Spleen (tissue), 11 donors: Measurements from ENCODE around the gene TKFC. TPM values are rescaled to one million over a fixed set of nuclear protein-coding genes. Genes with fewer than 3 reads are reported as not detected.

ENCODE experiments used
- DNase-seq: peaks from one replicate; pipeline ENCODE4 v3.0.0-alpha.2; 2020
- H3K27ac ChIP-seq, 8 donors: fragments of 200-600 bp; sonication (generic) in 7 of 8; 1 replicate in 4 of 8; 2 replicates in 4 of 8; pipeline versions ENCODE4 v1.5.0 to v1.8.0; 2016 to 2021; ENCODE audit warnings: inconsistent platforms in 4 of 8, mild to moderate bottlenecking in 4 of 8, moderate library complexity in 1 of 8
- H3K27me3 ChIP-seq, 7 donors: fragments of 200-600 bp; sonication (generic) in 6 of 7; replicated peaks in 1 of 7; 1 replicate in 4 of 7; 2 replicates in 3 of 7; pipeline versions ENCODE4 v1.5.0 to v1.8.0; 2016 to 2021; ENCODE audit warnings: inconsistent platforms in 3 of 7, mild to moderate bottlenecking in 1 of 7
- H3K36me3 ChIP-seq, 6 donors: fragments of 200-600 bp; sonication (generic) in 5 of 6; 1 replicate in 4 of 6; 2 replicates in 2 of 6; pipeline versions ENCODE4 v1.5.0 to v1.8.0; 2016 to 2021; ENCODE audit warnings: inconsistent platforms in 2 of 6
- H3K4me1 ChIP-seq, 6 donors: fragments of 200-600 bp; sonication (generic) in 5 of 6; 1 replicate in 3 of 6; 2 replicates in 3 of 6; pipeline versions ENCODE4 v1.5.0 to v1.8.0; 2016 to 2021; ENCODE audit warnings: inconsistent platforms in 3 of 6
- H3K4me3 ChIP-seq, 8 donors: fragments of 200-600 bp; sonication (generic) in 7 of 8; 1 replicate in 4 of 8; 2 replicates in 4 of 8; pipeline versions ENCODE4 v1.5.0 to v1.8.0; 2016 to 2021; ENCODE audit warnings: inconsistent platforms in 4 of 8, mild to moderate bottlenecking in 4 of 8, moderate library complexity in 2 of 8
- H3K9me3 ChIP-seq, 8 donors: fragments of 200-600 bp; sonication (generic) in 7 of 8; 1 replicate in 4 of 8; 2 replicates in 4 of 8; pipeline versions ENCODE4 v1.5.0 to v1.8.0; 2016 to 2021; ENCODE audit warnings: inconsistent platforms in 4 of 8
- POLR2A ChIP-seq, 3 donors: fragments of 450-650 bp; IDR thresholded peaks; one replicate each; pipeline ENCODE4 v1.5.1; 2017; ENCODE audit warnings: antibody characterized with exemption in 3 of 3, mild to moderate bottlenecking in 1 of 3
- POLR2AphosphoS5 ChIP-seq, 3 donors: sonication (generic); formaldehyde crosslinking; IDR thresholded peaks; one replicate each; pipeline ENCODE4 v1.5.1; 2017; ENCODE audit warnings: antibody characterized with exemption in 3 of 3
- WGBS, 5 donors: extraction: QIAGEN DNeasy Blood & Tissue Kit in 3 of 5; methylation state at CpG; one replicate each; pipeline versions ENCODE4 v1.1.5 to v1.1.7; 2013 to 2018; 5-methylcytosine and 5-hydroxymethylcytosine counted together
- intact Hi-C: fragments of 100-400 bp; cut with DNase I; formaldehyde crosslinking; loops from one replicate; pipeline ENCODE4 v1.15.0; 2023; ENCODE audit warnings: low total_unique reads
- polyA plus RNA-seq, 3 donors: library from polyadenylated mRNA; stranded (reverse); fragments of 200-250 nt; gene quantifications; one replicate each; pipeline ENCODE4 v1.2.1, GENCODE V29; 2013
- total RNA-seq, 7 donors: library from RNA; depleted of rRNA in 3 of 7; stranded (reverse); fragments of >200 nt in 3 of 7; fragmentation: NEBNext Ultra II Directional in 4 of 7; extraction: Animal tissue kit (Norgen Biotek cat#: 25700) in 4 of 7; gene quantifications; one replicate each; pipeline versions ENCODE4 v1.1.0 to v1.2.1, GENCODE V29; 2016 to 2021
- TF ChIP-seq, protein P1 (sequence below), 11 experiments: fragments of 200-600 bp in 7 of 11; fragments of 450-650 bp in 4 of 11; sonication (generic) in 4 of 11; IDR thresholded peaks in 8 of 11; conservative IDR thresholded peaks in 3 of 11; 1 replicate in 7 of 11; 2 replicates in 4 of 11; pipeline versions ENCODE4 v1.4.0 to v1.8.0; 2016 to 2021; ENCODE audit warnings: antibody characterized with exemption in 11 of 11, inconsistent platforms in 4 of 11, mild to moderate bottlenecking in 1 of 11
- donor health status: healthy with polysubstance abuse.
- donor health status: DM: no; HTN: no; CAD: no; lungs with moderate emphysema.
- donor health status: DM: no; HTN: no; CAD: no.
- donor health status: Bipolar disorder and iron deficiency.
- donor health status: healthy.
- donor health status: DM: no; HTN: no; CAD: no.
- donor health status: DM: yes; HTN: yes; CAD: no.

Gene TKFC
- total and polyA plus RNA-seq, 10 donors, result 30.6 to 61.5 (median 34.9) TPM

DNA sequence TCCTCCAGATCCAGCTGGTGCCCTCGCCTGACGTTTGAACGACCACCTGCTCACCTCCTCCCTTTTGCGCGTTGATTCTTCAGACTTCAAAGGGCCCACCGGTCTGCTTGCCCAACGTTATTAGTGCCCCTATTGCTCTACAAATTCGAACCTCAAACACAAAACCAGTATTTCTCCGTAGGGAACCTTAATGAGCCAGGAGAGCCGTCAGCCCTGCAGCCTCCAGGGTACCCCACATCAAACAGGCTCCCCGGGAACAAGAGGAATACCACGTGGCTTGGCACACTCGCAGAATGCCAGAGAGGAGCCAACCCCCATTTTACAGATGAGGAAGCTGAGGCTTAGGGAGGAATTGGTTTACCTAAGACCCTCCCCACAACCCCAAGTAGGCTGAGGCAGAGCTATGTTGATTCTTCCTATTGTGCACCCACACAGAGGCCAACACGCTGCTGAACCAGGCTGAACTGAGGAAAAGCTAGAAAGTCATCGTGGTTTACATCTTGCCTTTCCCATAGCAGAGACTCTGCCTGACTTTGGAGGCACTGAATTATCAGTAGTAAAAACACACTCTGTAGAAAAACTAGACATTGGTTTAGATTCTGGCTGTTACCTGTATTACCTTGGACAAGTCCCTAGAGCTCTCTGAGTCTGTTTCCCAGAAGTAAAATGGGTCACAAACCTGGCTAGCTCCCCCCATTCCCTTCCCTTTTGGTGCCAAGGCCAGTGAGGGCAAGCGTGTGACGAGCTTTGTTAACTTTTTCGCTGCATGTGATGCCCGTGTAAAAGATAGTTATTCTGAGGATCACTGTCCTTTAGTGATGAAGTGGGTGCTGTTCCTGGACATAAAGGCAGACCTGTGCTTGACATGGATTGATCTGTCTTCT is 764 bp downstream of the TKFC start:
- no peaks in the 10 kb centered on the region for H3K27me3 ChIP-seq
- WGBS, 5 donors, result 27% methylated on average over 19 of the region's 19 CpGs
- TF ChIP-seq POLR2AphosphoS5 (IDR thresholded peaks at IDR 0.05) (no peak), POLR2A (IDR thresholded peaks at IDR 0.05) (no peak)
- TF ChIP-seq, protein P1, sequence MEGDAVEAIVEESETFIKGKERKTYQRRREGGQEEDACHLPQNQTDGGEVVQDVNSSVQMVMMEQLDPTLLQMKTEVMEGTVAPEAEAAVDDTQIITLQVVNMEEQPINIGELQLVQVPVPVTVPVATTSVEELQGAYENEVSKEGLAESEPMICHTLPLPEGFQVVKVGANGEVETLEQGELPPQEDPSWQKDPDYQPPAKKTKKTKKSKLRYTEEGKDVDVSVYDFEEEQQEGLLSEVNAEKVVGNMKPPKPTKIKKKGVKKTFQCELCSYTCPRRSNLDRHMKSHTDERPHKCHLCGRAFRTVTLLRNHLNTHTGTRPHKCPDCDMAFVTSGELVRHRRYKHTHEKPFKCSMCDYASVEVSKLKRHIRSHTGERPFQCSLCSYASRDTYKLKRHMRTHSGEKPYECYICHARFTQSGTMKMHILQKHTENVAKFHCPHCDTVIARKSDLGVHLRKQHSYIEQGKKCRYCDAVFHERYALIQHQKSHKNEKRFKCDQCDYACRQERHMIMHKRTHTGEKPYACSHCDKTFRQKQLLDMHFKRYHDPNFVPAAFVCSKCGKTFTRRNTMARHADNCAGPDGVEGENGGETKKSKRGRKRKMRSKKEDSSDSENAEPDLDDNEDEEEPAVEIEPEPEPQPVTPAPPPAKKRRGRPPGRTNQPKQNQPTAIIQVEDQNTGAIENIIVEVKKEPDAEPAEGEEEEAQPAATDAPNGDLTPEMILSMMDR (IDR thresholded peaks at IDR 0.05 in 8 of 11, conservative IDR thresholded peaks at IDR 0.05 in 3 of 11), result no peak
- peak overlapping the region; percentile 82 to 99 (median 90) for H3K4me3 ChIP-seq
- intact Hi-C loops, result loop anchor here (10.0 kb wide), 1 partner anchor 91 kb away; the partner anchor contains the start of gene CPSF7
- DNase-seq, result no peak
- peaks cover 36 to 83% (median 55%) of the 10 kb centered on the region in 6 donors for H3K4me1 ChIP-seq
- H3K27ac ChIP-seq, result peak overlapping the region; percentile 82 to 96 (median 92)
- peaks cover 0 to 32% (median 6%) of the 10 kb centered on the region in 6 donors for H3K36me3 ChIP-seq
- no peaks in the 10 kb centered on the region for H3K9me3 ChIP-seq

DNA sequence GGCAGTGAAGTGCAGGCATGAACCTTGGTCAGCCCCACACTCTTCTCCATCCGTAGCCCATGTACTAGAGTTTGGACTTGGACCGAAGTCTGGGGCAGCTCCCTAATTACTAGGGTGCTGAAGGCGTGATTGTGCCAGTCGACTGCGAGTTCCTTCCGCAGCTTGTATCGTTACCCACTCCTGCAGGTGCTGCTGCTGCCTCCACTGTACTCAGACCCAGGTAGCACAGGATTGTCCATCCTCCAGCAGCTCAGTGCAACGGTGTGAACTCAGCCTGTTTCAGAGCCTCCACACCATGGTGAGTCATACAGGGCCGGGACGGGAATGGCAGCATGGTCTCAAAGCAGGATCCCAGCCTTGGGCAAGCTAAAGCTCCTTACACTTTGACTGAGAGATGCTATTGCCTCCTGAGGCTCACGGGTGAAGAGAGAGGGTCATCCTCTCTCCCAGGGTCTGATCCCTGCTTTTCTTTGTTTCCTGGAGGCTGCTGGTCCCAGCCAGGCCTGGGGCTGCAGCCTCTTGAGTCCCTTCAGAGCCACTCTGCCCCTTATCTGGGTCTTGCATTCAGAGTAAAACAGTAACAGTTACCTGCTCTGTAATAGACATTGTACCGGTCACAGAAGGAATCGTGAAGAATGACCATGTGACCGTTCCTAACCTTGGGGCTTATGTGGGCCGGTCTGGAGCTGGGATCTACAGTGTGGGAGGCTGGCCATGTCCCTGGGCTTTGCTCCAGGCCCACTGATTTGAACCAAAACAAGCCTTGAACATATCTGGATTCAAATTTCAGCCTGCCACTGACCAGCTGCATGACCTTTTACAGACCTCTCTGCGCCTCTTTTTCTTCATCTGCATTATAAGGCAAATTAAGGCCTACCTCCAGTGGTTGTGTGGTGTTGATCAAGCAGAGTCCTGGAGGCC is 1.7 kb downstream of the TKFC start:
- WGBS, 5 donors, result 87 to 96% (median 90%) methylated on average over 15 to 16 of the region's 16 CpGs
- Histone ChIP-seq H3K4me3 (no peak overlapping the region), H3K9me3 (no peaks in the 10 kb centered on the region), H3K4me1 (peaks cover 33 to 74% (median 52%) of the 10 kb centered on the region in 6 donors), H3K27me3 (no peaks in the 10 kb centered on the region), H3K36me3 (peaks cover 0 to 32% (median 1%) of the 10 kb centered on the region in 6 donors), H3K27ac (peak overlapping the region in 7 of 8 donors; percentile 5 to 96 (median 89))
- TF ChIP-seq POLR2AphosphoS5 (IDR thresholded peaks at IDR 0.05) (no peak), POLR2A (IDR thresholded peaks at IDR 0.05) (no peak)
- TF ChIP-seq, protein P1 (IDR thresholded peaks at IDR 0.05 in 8 of 11, conservative IDR thresholded peaks at IDR 0.05 in 3 of 11), result no peak
- intact Hi-C loops, result loop anchor here (10.0 kb wide), 1 partner anchor 90 kb away; the partner anchor contains the start of gene CPSF7
- DNase-seq, result no peak

DNA sequence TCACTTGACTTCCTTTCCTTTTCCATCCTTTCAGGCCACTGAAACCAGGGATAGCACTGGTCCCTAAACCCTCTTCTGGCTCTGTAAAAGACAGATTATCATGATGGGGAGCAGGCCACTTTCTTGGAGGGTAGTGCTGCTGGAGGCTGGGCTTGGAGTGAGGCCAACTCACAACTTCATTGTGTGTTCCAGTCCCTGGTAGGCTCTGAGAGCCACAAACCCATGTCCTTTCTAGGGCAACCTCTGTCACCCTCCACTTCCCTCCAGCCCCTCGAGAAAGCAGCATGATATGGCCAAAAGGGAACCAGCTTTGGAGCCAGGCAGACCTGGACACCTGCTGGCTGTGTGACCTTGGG is 2.3 kb downstream of the TKFC start:
- 33 to 79% (median 55%) methylated on average over 1 of the region's 1 CpG for WGBS, 5 donors
- Histone ChIP-seq H3K9me3 (no peaks in the 10 kb centered on the region), H3K36me3 (peaks cover 0 to 29% (median 0%) of the 10 kb centered on the region in 6 donors), H3K27ac (peak overlapping the region; percentile 5 to 96 (median 61)), H3K4me3 (no peak overlapping the region), H3K27me3 (no peaks in the 10 kb centered on the region), H3K4me1 (peaks cover 33 to 68% (median 48%) of the 10 kb centered on the region in 6 donors)
- no peak for TF ChIP-seq POLR2AphosphoS5 (IDR thresholded peaks at IDR 0.05)
- TF ChIP-seq POLR2A (IDR thresholded peaks at IDR 0.05), result no peak
- intact Hi-C loops, result loop anchor here (10.0 kb wide), 1 partner anchor 89 kb away; the partner anchor contains the start of gene CPSF7
- no peak for DNase-seq

DNA sequence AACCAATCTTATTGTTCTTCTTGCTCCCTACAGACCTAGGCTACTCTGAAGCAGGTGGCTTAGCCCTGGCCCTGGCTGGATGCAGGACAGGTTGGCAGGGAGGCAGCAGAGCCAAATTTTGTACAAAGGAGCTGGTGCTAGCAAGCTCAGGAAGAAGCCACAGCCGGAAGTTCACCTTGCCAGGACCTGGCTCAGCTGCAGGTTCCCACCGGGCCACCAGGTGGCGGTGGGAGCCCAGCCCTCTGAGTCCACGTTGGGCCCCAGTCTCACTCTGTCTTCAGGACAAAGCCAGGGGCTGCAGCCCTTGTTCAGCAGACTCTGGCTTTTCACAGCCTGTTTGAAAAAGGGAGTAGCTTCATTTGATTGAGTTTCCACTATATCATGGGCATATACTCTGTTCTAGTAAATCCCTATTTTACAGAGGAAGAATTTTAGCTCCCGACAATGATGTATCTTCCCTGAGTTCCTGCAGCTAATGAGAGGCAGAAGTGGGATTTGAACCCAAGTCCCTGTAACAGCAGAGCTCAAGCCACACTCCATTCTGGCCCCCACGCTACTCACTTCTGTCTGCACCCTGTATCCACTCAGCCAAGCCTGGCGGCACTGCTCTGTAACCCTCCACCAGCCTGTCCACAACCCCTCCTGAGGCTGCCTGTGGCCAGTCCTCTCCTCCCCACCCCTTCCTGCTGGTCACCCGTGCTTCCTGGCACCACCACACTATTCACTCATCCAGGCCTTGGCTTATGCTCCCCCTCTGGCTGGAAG is 3.3 kb downstream of the TKFC start:
- no peak overlapping the region for H3K4me3 ChIP-seq
- intact Hi-C loops, result loop anchor here (2.0 to 10.0 kb wide), 2 partner anchors 48 to 88 kb away; partner anchors contain the start of gene CPSF7
- no peaks in the 10 kb centered on the region for H3K9me3 ChIP-seq
- peaks cover 26 to 57% (median 40%) of the 10 kb centered on the region in 6 donors for H3K4me1 ChIP-seq
- no peaks in the 10 kb centered on the region for H3K27me3 ChIP-seq
- DNase-seq, result peak; percentile 96
- WGBS, 5 donors, result 27 to 73% (median 30%) methylated on average over 4 to 8 of the region's 8 CpGs
- TF ChIP-seq POLR2A (IDR thresholded peaks at IDR 0.05), result no peak
- peak; percentile 74 to 82 (median 76) for TF ChIP-seq POLR2AphosphoS5 (IDR thresholded peaks at IDR 0.05)
- TF ChIP-seq, protein P1 (IDR thresholded peaks at IDR 0.05 in 8 of 11, conservative IDR thresholded peaks at IDR 0.05 in 3 of 11), result peak; percentile 96 to 99 (median 98)
- peaks cover 0 to 31% (median 0%) of the 10 kb centered on the region in 6 donors for H3K36me3 ChIP-seq
- H3K27ac ChIP-seq, result peak overlapping the region; percentile 26 to 96 (median 65)
